IMR-90 (cell line): ENCODE data around the gene PDZD8. TPM values are rescaled to one million over a fixed set of nuclear protein-coding genes. Genes with fewer than 3 reads are reported as not detected.

Source experiments
- ATAC-seq: fragments of 200-7000 bp; cut with Tn5 transposase; 2 replicates; pipeline ENCODE4 v1.9.1; 2020; ENCODE audit warnings: low read depth, mild to moderate bottlenecking, moderate library complexity
- BruUV-seq: library from RNA; stranded (reverse); fragments of 400-500 nt; replicated peaks from 2 replicates; lab custom pipeline; 2021; lab: Mats Ljungman, UMichigan
- CTCF ChIA-PET: fragments of 300-600 bp; formaldehyde crosslinking; extraction: SDS; loops from one replicate; lab custom pipeline; 2021; ENCODE audit warnings: antibody characterized with exemption; lab: Yijun Ruan, JAX
- POLR2A ChIA-PET: fragments of 300-600 bp; sonication (Branson Sonifier 250); formaldehyde crosslinking; loops from one replicate; lab custom pipeline; 2022; ENCODE audit warnings: antibody characterized with exemption; ENCODE audit not compliant: unreplicated experiment; lab: Charles Lee
- DNase-seq: peaks from one replicate; pipeline ENCODE4 v3.0.0; 2013
- H2AFZ ChIP-seq: replicated peaks from 2 replicates; pipeline ENCODE3; 2013; ENCODE audit warnings: low read length, mild to moderate bottlenecking; ENCODE audit not compliant: poor library complexity
- H2AK5ac ChIP-seq: 2 replicates; pipeline ENCODE4 v1.6.1; 2013; ENCODE audit warnings: low read depth, low read length, inconsistent platforms
- H2AK9ac ChIP-seq: replicated peaks from 2 replicates; pipeline ENCODE3; 2013; ENCODE audit warnings: mild to moderate bottlenecking, low read depth, low read length, moderate library complexity; ENCODE audit not compliant: poor library complexity
- H2BK120ac ChIP-seq: 2 replicates; pipeline ENCODE4 v1.6.1; 2013; ENCODE audit warnings: low read depth, low read length, inconsistent platforms
- H2BK15ac ChIP-seq: 3 replicates; pipeline ENCODE4 v1.6.1; 2013; ENCODE audit warnings: low read depth, low read length, inconsistent platforms
- H2BK20ac ChIP-seq: 2 replicates; pipeline ENCODE4 v1.6.1; 2013; ENCODE audit warnings: low read depth, mild to moderate bottlenecking, inconsistent platforms, low read length, moderate library complexity
- H2BK5ac ChIP-seq: 2 replicates; pipeline ENCODE4 v1.6.1; 2013; ENCODE audit warnings: mild to moderate bottlenecking, low read depth, low read length, inconsistent platforms; ENCODE audit not compliant: poor library complexity, severe bottlenecking
- H3K14ac ChIP-seq: replicated peaks from 2 replicates; pipeline ENCODE4 v1.6.1; 2013; ENCODE audit warnings: low read depth, low read length, inconsistent platforms
- H3K18ac ChIP-seq: 2 replicates; pipeline ENCODE4 v1.6.1; 2013; ENCODE audit warnings: low read depth, low read length, control low read depth
- H3K23ac ChIP-seq: 2 replicates; pipeline ENCODE4 v1.6.1; 2013; ENCODE audit warnings: low read depth, low read length, inconsistent platforms
- H3K27ac ChIP-seq: 2 replicates; pipeline ENCODE4 v1.5.1; 2013; ENCODE audit warnings: mild to moderate bottlenecking, control low read depth, low read length; ENCODE audit not compliant: insufficient read depth
- H3K27me3 ChIP-seq: 2 replicates; pipeline ENCODE4 v1.6.1; 2013; ENCODE audit warnings: low read length; ENCODE audit not compliant: control insufficient read depth, insufficient read depth
- H3K36me3 ChIP-seq: 2 replicates; pipeline ENCODE4 v1.6.1; 2013; ENCODE audit warnings: low read length, mixed read lengths; ENCODE audit not compliant: control insufficient read depth, insufficient read depth
- H3K4ac ChIP-seq: 2 replicates; pipeline ENCODE4 v1.6.1; 2013; ENCODE audit warnings: low read depth, low read length, inconsistent platforms
- H3K4me1 ChIP-seq: 2 replicates; pipeline ENCODE4 v1.6.1; 2013; ENCODE audit warnings: low read length, mixed read lengths; ENCODE audit not compliant: control insufficient read depth, insufficient read depth
- H3K4me2 ChIP-seq: 2 replicates; pipeline ENCODE4 v1.6.1; 2013; ENCODE audit warnings: low read depth, mild to moderate bottlenecking, control low read depth, low read length, moderate library complexity
- H3K4me3 ChIP-seq: 2 replicates; pipeline ENCODE4 v1.5.1; 2013; ENCODE audit warnings: low read depth, mild to moderate bottlenecking, control low read depth, low read length, moderate library complexity; ENCODE audit not compliant: insufficient read depth
- H3K56ac ChIP-seq: 2 replicates; pipeline ENCODE4 v1.6.1; 2013; ENCODE audit warnings: low read length, inconsistent platforms; ENCODE audit not compliant: insufficient read depth; ENCODE audit errors: extremely low read depth
- H3K79me1 ChIP-seq, 2 experiments: 2 replicates each; pipeline ENCODE4 v1.6.1; 2013; ENCODE audit warnings: low read length in 2 of 2, inconsistent platforms in 1 of 2, low read depth in 1 of 2
- H3K9ac ChIP-seq: 2 replicates; pipeline ENCODE4 v1.6.1; 2013; ENCODE audit warnings: low read depth, low read length, control low read depth
- H3K9me1 ChIP-seq: 2 replicates; pipeline ENCODE4 v1.6.1; 2013; ENCODE audit warnings: low read length, inconsistent platforms; ENCODE audit not compliant: insufficient read depth
- H3K9me3 ChIP-seq: 2 replicates; pipeline ENCODE4 v1.6.1; 2013; ENCODE audit warnings: low read length; ENCODE audit not compliant: control insufficient read depth, insufficient read depth
- H4K20me1 ChIP-seq: 2 replicates; pipeline ENCODE4 v1.6.1; 2013; ENCODE audit warnings: low read length, inconsistent platforms; ENCODE audit not compliant: insufficient read depth
- H4K5ac ChIP-seq: 2 replicates; pipeline ENCODE4 v1.6.1; 2013; ENCODE audit warnings: mild to moderate bottlenecking, low read depth, low read length, control low read depth
- H4K8ac ChIP-seq, 2 experiments: 2 replicates each; pipeline ENCODE4 v1.6.1; 2013; ENCODE audit warnings: low read depth in 2 of 2, low read length in 2 of 2, control low read depth in 1 of 2, inconsistent platforms in 1 of 2
- H4K91ac ChIP-seq: 2 replicates; pipeline ENCODE4 v1.6.1; 2013; ENCODE audit warnings: low read depth, low read length, inconsistent platforms; ENCODE audit not compliant: insufficient read depth
- BHLHE40 ChIP-seq: fragments of 150-350 bp; IDR thresholded peaks from 2 replicates; pipeline ENCODE4 v1.6.1; 2016; ENCODE audit warnings: mild to moderate bottlenecking, low read depth, low read length
- CTCF ChIP-seq: conservative IDR thresholded peaks from 2 replicates; pipeline ENCODE4 v1.5.1; 2012; ENCODE audit warnings: mild to moderate bottlenecking, low read depth, low read length, improper control_type of control experiment
- ELK1 ChIP-seq: fragments of 150-350 bp; IDR thresholded peaks from 2 replicates; pipeline ENCODE4 v1.6.1; 2016; ENCODE audit warnings: low read depth, mild to moderate bottlenecking, low read length, moderate library complexity, borderline replicate concordance
- FOS ChIP-seq: fragments of 150-350 bp; IDR thresholded peaks from 2 replicates; pipeline ENCODE4 v1.6.1; 2016; ENCODE audit warnings: low read depth, low read length
- MAFK ChIP-seq: IDR thresholded peaks from 2 replicates; pipeline ENCODE4 v1.6.1; 2012; ENCODE audit warnings: low read depth, low read length, improper control_type of control experiment
- MAZ ChIP-seq: IDR thresholded peaks from 2 replicates; pipeline ENCODE4 v1.6.1; 2012; ENCODE audit warnings: low read depth, mild to moderate bottlenecking, low read length, improper control_type of control experiment, moderate library complexity, borderline replicate concordance
- POLR2A ChIP-seq: IDR thresholded peaks from 2 replicates; pipeline ENCODE4 v1.6.1; 2012; ENCODE audit warnings: mild to moderate bottlenecking, low read depth, low read length
- RAD21 ChIP-seq: IDR thresholded peaks from 2 replicates; pipeline ENCODE4 v1.6.1; 2012; ENCODE audit warnings: low read length, improper control_type of control experiment
- RFX5 ChIP-seq: IDR thresholded peaks from 2 replicates; pipeline ENCODE4 v1.8.0; 2012; ENCODE audit warnings: low read depth, mild to moderate bottlenecking, low read length, moderate library complexity
- WGBS, 2 experiments: methylation state at CpG; one replicate each; pipeline versions ENCODE4 v1.1.5 to v1.1.7; 2013; ENCODE audit warnings: missing lambda C conversion rate in 2 of 2; ENCODE audit not compliant: insufficient read length in 1 of 2; ENCODE audit errors: extremely low coverage in 2 of 2; 5-methylcytosine and 5-hydroxymethylcytosine counted together
- dilution Hi-C: fragments of 300-500 bp; cut with HindIII; formaldehyde crosslinking; loops from one replicate; pipeline ENCODE4 v1.14.3; 2018; ENCODE audit warnings: low sequenced_read_pairs; ENCODE audit not compliant: unreplicated experiment
- in situ Hi-C: fragments of 300-500 bp; cut with MboI; formaldehyde crosslinking; loops from 3 replicates; pipeline ENCODE4 v1.14.3; 2019; ENCODE audit warnings: low sequenced_read_pairs, inconsistent platforms, mixed read lengths
- intact Hi-C: fragments of 100-400 bp; cut with micrococcal nuclease; formaldehyde crosslinking; loops from 2 replicates; pipeline ENCODE4 v1.10.0; 2022
- polyA plus RNA-seq, 3 experiments: library from polyadenylated mRNA; depleted of rRNA; stranded (reverse); fragments of >200 nt; gene quantifications; 2 replicates each; pipeline ENCODE4 v1.2.3, GENCODE V29; 2012; ENCODE audit warnings: low replicate concordance in 1 of 3
- total RNA-seq: library from RNA; depleted of rRNA; stranded (reverse); fragments of >200 nt; gene quantifications from 2 replicates; pipeline ENCODE4 v1.2.3, GENCODE V29; 2012

The PDZD8 gene
- total and polyA plus RNA-seq, 2 of the 4 experiments (the other 2 are of a cell fraction) = 11.3 to 20.4 TPM

- Histone ChIP-seq H3K56ac (no peak overlapping the region), H3K14ac (no peak overlapping the region), H3K4me2 (no peak overlapping the region), H3K27ac (no peak overlapping the region), H2BK120ac (no peak overlapping the region), H4K20me1 (peaks cover 14% of the 10 kb centered on the region), H4K8ac (no peak overlapping the region), H3K4me3 (no peak overlapping the region), H3K9me3 (no peaks in the 10 kb centered on the region), H2AK9ac (no peak overlapping the region), H2BK5ac (no peak overlapping the region), H3K9ac (no peak overlapping the region), H2AK5ac (no peak overlapping the region), H3K4ac (no peak overlapping the region), H3K23ac (no peak overlapping the region), H4K91ac (no peak overlapping the region), H3K36me3 (no peaks in the 10 kb centered on the region; the same call in 1 of the 2 replicates), H3K4me1 (peaks cover 4% of the 10 kb centered on the region; the same call in 1 of the 2 replicates), H3K18ac (no peak overlapping the region), H3K79me1 (peaks cover 27 to 42% of the 10 kb centered on the region in 2 experiments), H4K5ac (no peak overlapping the region), H2BK15ac (no peak overlapping the region), H2BK20ac (no peak overlapping the region), H2AFZ (no peak overlapping the region), H3K27me3 (no peaks in the 10 kb centered on the region), H3K9me1 (peaks cover 6% of the 10 kb centered on the region; the same call in 1 of the 2 replicates)
- intact Hi-C loops = no loop called here
- dilution Hi-C loops = no loop called here
- BruUV-seq = no TSS peak
- CTCF ChIA-PET = interaction anchor here (0.5 kb wide), 1 partner anchor 931 kb away, joined by 5 read pairs; no protein-coding TSS in a partner anchor
- ATAC-seq (no peak), DNase-seq (no peak)
- no peak for TF ChIP-seq RAD21
- TF ChIP-seq CTCF = no peak
- TF ChIP-seq RFX5 = no peak
- TF ChIP-seq MAFK = no peak
- TF ChIP-seq FOS = no peak
- TF ChIP-seq POLR2A = no peak
- no peak for TF ChIP-seq BHLHE40
- TF ChIP-seq MAZ = no peak
- TF ChIP-seq ELK1 = no peak
- POLR2A ChIA-PET = no interaction called here
- no CpG with 5 or more reads among the region's 4 CpGs for WGBS, 2 experiments
- in situ Hi-C loops = no loop called here
These were observed 34.2 kb downstream of the PDZD8 start for GRCh38 chr10:117341061-117341460.
